Thoracic aorta (tissue), 2 donors: ENCODE measurements around the gene GPATCH2L. TPM values are rescaled to one million over a fixed set of nuclear protein-coding genes. Genes with fewer than 3 reads are reported as not detected.

Experiments used
- ATAC-seq: fragments of 150-250 bp; one replicate; pipeline ENCODE4 v1.8.0; 2017; ENCODE audit warnings: low read depth; ENCODE audit not compliant: insufficient number of reproducible peaks, low FRiP score
- DNase-seq: peaks from one replicate; pipeline ENCODE4 v3.0.0-alpha.2; 2020; ENCODE audit warnings: low spot score
- H3K27ac ChIP-seq, 2 donors: fragments of 200-600 bp; sonication (generic); 1 replicate in 1 of 2; 2 replicates in 1 of 2; pipeline ENCODE4 v1.5.1; 2016; ENCODE audit warnings: mild to moderate bottlenecking in 2 of 2, moderate library complexity in 2 of 2
- H3K27me3 ChIP-seq: fragments of 200-600 bp; sonication (generic); replicated peaks from 2 replicates; pipeline ENCODE4 v1.6.0; 2016; ENCODE audit warnings: mild to moderate bottlenecking; ENCODE audit not compliant: insufficient read depth
- H3K36me3 ChIP-seq: fragments of 200-600 bp; sonication (generic); one replicate; pipeline ENCODE4 v1.5.1; 2016
- H3K4me1 ChIP-seq, 2 donors: fragments of 200-600 bp; sonication (generic); 1 replicate in 1 of 2; 2 replicates in 1 of 2; pipeline versions ENCODE4 v1.5.1 to v1.6.0; 2016; ENCODE audit warnings: low read depth in 2 of 2, mild to moderate bottlenecking in 1 of 2; ENCODE audit not compliant: control insufficient read depth in 1 of 2
- H3K4me3 ChIP-seq: fragments of 200-600 bp; sonication (generic); 2 replicates; pipeline ENCODE4 v1.5.1; 2016; ENCODE audit warnings: mild to moderate bottlenecking
- H3K9me3 ChIP-seq: fragments of 200-600 bp; sonication (generic); 2 replicates; pipeline ENCODE4 v1.5.1; 2016
- CTCF ChIP-seq: fragments of 200-600 bp; sonication (generic); IDR thresholded peaks from one replicate; pipeline ENCODE4 v1.5.1; 2019; ENCODE audit warnings: antibody characterized with exemption
- total RNA-seq, 2 donors: library from RNA; depleted of rRNA; stranded (reverse); fragments of >200 nt; gene quantifications; one replicate each; pipeline versions ENCODE4 v1.1.0 to v1.2.3, GENCODE V29; 2016

GPATCH2L gene
- total RNA-seq, 2 donors from 2014 or later = 29.9 to 124 TPM

DNA sequence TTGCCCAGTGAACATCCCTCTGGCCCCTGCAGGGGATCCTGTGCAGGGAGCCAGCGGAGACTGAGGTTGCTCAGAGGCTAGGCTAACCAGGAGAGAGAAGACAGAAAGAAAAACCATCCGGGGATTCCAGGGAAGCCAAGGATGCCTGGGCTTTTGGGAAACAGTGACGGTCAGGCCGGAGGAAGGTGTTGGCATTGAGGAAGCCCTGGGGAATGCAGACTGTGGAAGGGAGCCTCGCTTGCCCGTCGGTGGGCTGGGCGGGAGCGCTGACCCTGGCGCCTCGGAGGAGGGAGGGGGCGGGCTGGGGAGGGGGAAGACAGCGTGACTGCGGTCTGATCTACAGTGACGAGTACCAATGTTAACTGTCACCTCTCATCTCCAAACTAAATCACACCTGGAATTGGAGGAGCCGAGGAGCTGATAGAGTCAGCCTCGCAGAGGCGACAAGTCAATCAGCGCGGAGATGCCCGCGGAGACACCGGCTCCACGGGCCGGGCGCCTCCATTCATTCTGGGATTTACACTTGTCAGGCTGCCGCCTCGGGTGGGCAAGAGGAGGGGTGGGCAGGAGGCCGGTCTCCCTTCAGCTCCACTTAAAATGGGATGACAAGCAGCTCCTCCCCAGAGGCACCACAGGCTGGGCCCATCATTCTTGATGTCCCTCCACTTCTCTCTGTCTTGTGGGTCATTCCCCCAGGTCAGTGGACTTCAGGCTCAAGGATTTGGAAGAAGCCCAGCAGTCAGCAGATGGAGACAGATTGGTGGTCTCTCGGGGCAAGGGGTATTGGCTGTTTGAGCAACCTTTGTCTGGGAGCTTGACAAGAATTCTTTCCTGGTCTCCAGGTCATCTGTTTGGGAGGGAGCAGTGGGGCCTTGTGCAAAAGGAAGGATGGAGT is 20.4 kb upstream of the GPATCH2L start:
- TF ChIP-seq CTCF = no peak
- ATAC-seq = no peak
- Histone ChIP-seq H3K9me3 (no peaks in the 10 kb centered on the region), H3K27ac (no peak overlapping the region), H3K4me3 (no peak overlapping the region), H3K36me3 (no peaks in the 10 kb centered on the region), H3K4me1 (no peaks in the 10 kb centered on the region), H3K27me3 (no peaks in the 10 kb centered on the region)
- DNase-seq = no peak

GRCh38 chr14:76133103-76133502 is 18.6 kb upstream of the GPATCH2L start:
- Histone ChIP-seq H3K36me3 (no peaks in the 10 kb centered on the region), H3K9me3 (no peaks in the 10 kb centered on the region), H3K27ac (no peak overlapping the region), H3K27me3 (no peaks in the 10 kb centered on the region), H3K4me1 (no peaks in the 10 kb centered on the region), H3K4me3 (no peak overlapping the region)
- no peak for TF ChIP-seq CTCF
- ATAC-seq (no peak), DNase-seq (no peak)

GRCh38 chr14:76134231-76134630 is 17.5 kb upstream of the GPATCH2L start:
- Histone ChIP-seq H3K27ac (no peak overlapping the region), H3K4me3 (no peak overlapping the region), H3K27me3 (no peaks in the 10 kb centered on the region), H3K9me3 (no peaks in the 10 kb centered on the region), H3K4me1 (peaks cover 0 to 3% of the 10 kb centered on the region in 2 donors), H3K36me3 (no peaks in the 10 kb centered on the region)
- TF ChIP-seq CTCF = no peak
- DNase-seq (no peak), ATAC-seq (no peak)

GRCh38 chr14:76135722-76136121 is 16.0 kb upstream of the GPATCH2L start:
- DNase-seq (no peak), ATAC-seq (no peak)
- no peaks in the 10 kb centered on the region for H3K9me3 ChIP-seq
- peaks cover 0 to 3% of the 10 kb centered on the region in 2 donors for H3K4me1 ChIP-seq
- no peak for TF ChIP-seq CTCF
- H3K27ac ChIP-seq = no peak overlapping the region
- no peaks in the 10 kb centered on the region for H3K27me3 ChIP-seq
- no peaks in the 10 kb centered on the region for H3K36me3 ChIP-seq
- no peak overlapping the region for H3K4me3 ChIP-seq

GRCh38 chr14:76136476-76137110 is 15.1 kb upstream of the GPATCH2L start:
- Histone ChIP-seq H3K36me3 (no peaks in the 10 kb centered on the region), H3K4me3 (no peak overlapping the region), H3K4me1 (peaks cover 0 to 3% of the 10 kb centered on the region in 2 donors), H3K9me3 (no peaks in the 10 kb centered on the region), H3K27ac (no peak overlapping the region), H3K27me3 (no peaks in the 10 kb centered on the region)
- DNase-seq (no peak), ATAC-seq (no peak)
- TF ChIP-seq CTCF = no peak
